K562 (cell line): ENCODE results near the gene PRKAG1. TPM values are rescaled to one million over a fixed set of nuclear protein-coding genes. Genes with fewer than 3 reads are reported as not detected.

Experiments
- ATAC-seq: fragments of 200-7000 bp; cut with Tn5 transposase; 3 replicates; pipeline ENCODE4 v1.9.1; 2020; ENCODE audit warnings: moderate library complexity
- BruUV-seq: library from RNA; stranded (reverse); fragments of 400-500 nt; replicated peaks from 2 replicates; lab custom pipeline; 2021; lab: Mats Ljungman, UMichigan
- CTCF ChIA-PET: fragments of 300-600 bp; formaldehyde crosslinking; extraction: SDS; loops from one replicate; lab custom pipeline; 2021; ENCODE audit warnings: low intra/inter-chr PET ratio; lab: Yijun Ruan, JAX
- POLR2A ChIA-PET: fragments of 300-600, 350-650 bp; sonication (Branson Sonifier 250); formaldehyde crosslinking; extraction: SDS; loops from one replicate; lab custom pipeline; 2021; ENCODE audit warnings: antibody characterized with exemption, inconsistent platforms; lab: Yijun Ruan, JAX
- DNase-seq, 4 experiments: peaks; one replicate each; pipeline versions ENCODE4 v3.0.0 to v3.0.0-alpha.2; 2011 to 2018; ENCODE audit warnings: low spot score in 3 of 4, mixed read lengths in 3 of 4; ENCODE audit errors: extremely low read depth in 1 of 4
- FAIRE-seq: peaks from 2 replicates; lab custom pipeline; 2011; peaks lifted over from hg19 to GRCh38; lab: Jason Lieb, UNC
- H2AFZ ChIP-seq: 2 replicates; pipeline ENCODE4 v1.6.0; 2011; ENCODE audit warnings: low read depth, low read length, control low read depth, inconsistent platforms
- H3K27ac ChIP-seq: fragments of 200-600 bp; 3 replicates; pipeline ENCODE4 v1.8.0; 2011; ENCODE audit warnings: low read depth, mild to moderate bottlenecking, control low read depth, inconsistent platforms, low read length, moderate library complexity, mixed read lengths; ENCODE audit errors: extremely low read depth
- H3K27me3 ChIP-seq, 2 experiments: fragments of 300-600 bp in 1 of 2; 2 replicates in 1 of 2; 3 replicates in 1 of 2; pipeline versions ENCODE4 v1.6.0 to v1.8.0; 2011; ENCODE audit warnings: inconsistent platforms in 2 of 2, low read length in 2 of 2, mild to moderate bottlenecking in 1 of 2, mixed read lengths in 1 of 2, moderate library complexity in 1 of 2; ENCODE audit not compliant: control insufficient read depth in 2 of 2, insufficient read depth in 2 of 2
- H3K36me3 ChIP-seq: fragments of 300-600 bp; 3 replicates; pipeline ENCODE4 v1.8.0; 2011; ENCODE audit warnings: mild to moderate bottlenecking, low read length, inconsistent platforms; ENCODE audit not compliant: control insufficient read depth, insufficient read depth
- H3K4me1 ChIP-seq, 2 experiments: fragments of 200-600 bp in 1 of 2; replicated peaks in 1 of 2; 2 replicates in 1 of 2; 3 replicates in 1 of 2; pipeline versions ENCODE4 v1.5.1 to v1.8.0; 2011; ENCODE audit warnings: inconsistent platforms in 2 of 2, low read length in 2 of 2, mild to moderate bottlenecking in 1 of 2, mixed read lengths in 1 of 2, moderate library complexity in 1 of 2; ENCODE audit not compliant: control insufficient read depth in 2 of 2, insufficient read depth in 2 of 2
- H3K4me2 ChIP-seq: 2 replicates; pipeline ENCODE4 v1.6.1; 2011; ENCODE audit warnings: low read length, control low read depth, inconsistent platforms, mixed read lengths; ENCODE audit not compliant: insufficient read depth
- H3K4me3 ChIP-seq: fragments of 200-600 bp; sonication (generic), shearing (Covaris generic); 2 replicates; pipeline ENCODE4 v1.5.1; 2016; ENCODE audit warnings: control low read depth, inconsistent platforms
- H3K79me2 ChIP-seq: fragments of 200-600 bp; 3 replicates; pipeline ENCODE4 v1.8.0; 2011; ENCODE audit warnings: low read length, inconsistent platforms; ENCODE audit not compliant: control insufficient read depth, insufficient read depth
- H3K9ac ChIP-seq, 2 experiments: 2 replicates each; pipeline versions ENCODE4 v1.6.0 to v1.6.1; 2011; ENCODE audit warnings: low read depth in 2 of 2, low read length in 2 of 2, control low read depth in 1 of 2, inconsistent platforms in 1 of 2, mild to moderate bottlenecking in 1 of 2, mixed read lengths in 1 of 2; ENCODE audit not compliant: insufficient read depth in 1 of 2
- H3K9me1 ChIP-seq: one replicate; pipeline ENCODE4 v1.6.0; 2011; ENCODE audit warnings: inconsistent platforms, mild to moderate bottlenecking, low read length, moderate library complexity; ENCODE audit not compliant: control insufficient read depth, insufficient read depth
- H3K9me3 ChIP-seq: replicated peaks from 2 replicates; pipeline ENCODE4 v1.5.1; 2011; ENCODE audit warnings: low read depth, low read length, inconsistent platforms; ENCODE audit not compliant: control insufficient read depth, insufficient read depth
- H4K20me1 ChIP-seq: replicated peaks from 2 replicates; pipeline ENCODE4 v1.6.1; 2011; ENCODE audit warnings: low read length, inconsistent platforms, mixed read lengths; ENCODE audit not compliant: control insufficient read depth, insufficient read depth
- MAZ ChIP-seq, 2 experiments: fragments of 450-650 bp in 1 of 2; sonication (generic) in 1 of 2; formaldehyde crosslinking; IDR thresholded peaks in 1 of 2; conservative IDR thresholded peaks in 1 of 2; 2 replicates each; pipeline versions ENCODE4 v1.4.0 to v1.5.0; 2020; ENCODE audit warnings: mild to moderate bottlenecking in 1 of 2, missing genetic modification reagents in 1 of 2
- SMARCA4 ChIP-seq: fragments of 450-650 bp; IDR thresholded peaks from 2 replicates; pipeline ENCODE4 v1.6.1; 2016
- SNRNP70 ChIP-seq: fragments of 200-400 bp; formaldehyde crosslinking; optimal IDR thresholded peaks from 2 replicates; pipeline ENCODE3; 2017; ENCODE audit warnings: low read depth, low read length
- ZKSCAN1 ChIP-seq: fragments of 150-350 bp; IDR thresholded peaks from 2 replicates; pipeline ENCODE4 v1.6.1; 2016; ENCODE audit warnings: low read depth, low read length
- WGBS: fragments of 100-300 bp; shearing (Covaris generic); methylation state at CpG from one replicate; pipeline ENCODE4 v1.1.6; 2016; ENCODE audit warnings: low coverage, mixed read lengths; ENCODE audit not compliant: insufficient coverage; ENCODE audit errors: missing lambda C conversion rate; 5-methylcytosine and 5-hydroxymethylcytosine counted together
- in situ Hi-C: fragments of 300-500 bp; cut with MboI; formaldehyde crosslinking; loops from 4 replicates; pipeline ENCODE4 v1.15.0; 2018; ENCODE audit warnings: inconsistent platforms, mixed read lengths
- intact Hi-C: fragments of 100-400 bp; cut with micrococcal nuclease; formaldehyde crosslinking; loops from 2 replicates; pipeline ENCODE4 v1.14.2; 2022
- polyA plus RNA-seq, 8 experiments: library from polyadenylated mRNA; depleted of rRNA in 4 of 8; stranded (reverse) in 5 of 8; unstranded in 3 of 8; fragments of >200 nt; fragmentation: Nextera tagmentation in 2 of 8; fragmentation: Illumina TruSeq in 1 of 8; extraction: Ambion mirVana in 2 of 8; extraction: Trizol in 1 of 8; gene quantifications; 2 replicates each; pipeline versions ENCODE4 v1.2.1 to v1.2.3, GENCODE V29; 2011 to 2014; ENCODE audit warnings: inconsistent platforms in 1 of 8, missing spikeins in 1 of 8
- total RNA-seq, 7 experiments: library from RNA; depleted of rRNA in 6 of 7; stranded (reverse); fragments of >200 nt in 6 of 7; fragmentation: Illumina TruSeq in 2 of 7; extraction: Trizol in 2 of 7; gene quantifications; 2 replicates each; pipeline versions ENCODE4 v1.2.1 to v1.2.3, GENCODE V29; 2011 to 2021; ENCODE audit warnings: low replicate concordance in 1 of 7
- TF ChIP-seq, protein P1 (sequence below), 2 experiments: fragments of 450-650 bp; formaldehyde crosslinking in 1 of 2; IDR thresholded peaks; 2 replicates each; pipeline versions ENCODE4 v1.4.0 to v1.6.1; 2014 to 2020; ENCODE audit warnings: mild to moderate bottlenecking in 2 of 2, borderline replicate concordance in 1 of 2, low read depth in 1 of 2
- TF ChIP-seq, protein P2 (sequence below): fragments of 250-450 bp; sonication (Bioruptor Pico); IDR thresholded peaks from 2 replicates; pipeline ENCODE4 v1.8.0; 2021; ENCODE audit warnings: moderate library complexity, mild to moderate bottlenecking, inconsistent platforms
- TF ChIP-seq, protein P3 (sequence below): fragments of 200-800 bp; sonication (Bioruptor generic); IDR thresholded peaks from 2 replicates; pipeline ENCODE4 v1.6.1; 2017; ENCODE audit warnings: missing genetic modification characterization, missing compliant biosample characterization

PRKAG1 gene
- total and polyA plus RNA-seq, 9 of the 15 experiments (the other 6 are each of a cell fraction or from before 2014, with no cell fraction given): 51.1 to 126 (median 79.1) TPM

- 7% methylated on average over 15 of the region's 19 CpGs for WGBS
- Histone ChIP-seq H3K36me3 (no peaks in the 10 kb centered on the region), H3K27ac (no peak overlapping the region), H3K27me3 (peaks cover 9 to 14% of the 10 kb centered on the region in 2 experiments; a peak in 4 of 5 replicates), H3K9ac (peak overlapping the region in 1 of 2 experiments; percentile 85; a peak in 1 of 4 replicates), H4K20me1 (no peaks in the 10 kb centered on the region; the same call in 1 of the 2 replicates), H3K4me1 (peaks cover 14 to 61% of the 10 kb centered on the region in 2 experiments; a peak in 4 of 5 replicates), H3K9me3 (no peaks in the 10 kb centered on the region), H3K79me2 (no peaks in the 10 kb centered on the region), H3K4me3 (no peak overlapping the region), H2AFZ (peak overlapping the region; percentile 77), H3K9me1 (no peaks in the 10 kb centered on the region), H3K4me2 (no peak overlapping the region; the same call in 1 of the 2 replicates)
- ChIA-PET CTCF (interaction anchor here (1.4 kb wide), 1 partner anchor 22 kb away, joined by 4 read pairs; no protein-coding TSS in a partner anchor), POLR2A (interaction anchor here (0.5 to 1.2 kb wide), 5 partner anchors 14 to 317 kb away, joined by 3 to 4 read pairs (median 3); no protein-coding TSS in a partner anchor)
- in situ Hi-C loops: no loop called here
- no TSS peak for BruUV-seq
- FAIRE-seq (peak; percentile 69), DNase-seq (peak; percentile 69 to 75 (median 72)), ATAC-seq (peak; percentile 83)
- intact Hi-C loops: loop anchor here (10.0 kb wide), 1 partner anchor 371 kb away; the partner anchor contains the start of gene DNAJC22
- TF ChIP-seq, protein P1, sequence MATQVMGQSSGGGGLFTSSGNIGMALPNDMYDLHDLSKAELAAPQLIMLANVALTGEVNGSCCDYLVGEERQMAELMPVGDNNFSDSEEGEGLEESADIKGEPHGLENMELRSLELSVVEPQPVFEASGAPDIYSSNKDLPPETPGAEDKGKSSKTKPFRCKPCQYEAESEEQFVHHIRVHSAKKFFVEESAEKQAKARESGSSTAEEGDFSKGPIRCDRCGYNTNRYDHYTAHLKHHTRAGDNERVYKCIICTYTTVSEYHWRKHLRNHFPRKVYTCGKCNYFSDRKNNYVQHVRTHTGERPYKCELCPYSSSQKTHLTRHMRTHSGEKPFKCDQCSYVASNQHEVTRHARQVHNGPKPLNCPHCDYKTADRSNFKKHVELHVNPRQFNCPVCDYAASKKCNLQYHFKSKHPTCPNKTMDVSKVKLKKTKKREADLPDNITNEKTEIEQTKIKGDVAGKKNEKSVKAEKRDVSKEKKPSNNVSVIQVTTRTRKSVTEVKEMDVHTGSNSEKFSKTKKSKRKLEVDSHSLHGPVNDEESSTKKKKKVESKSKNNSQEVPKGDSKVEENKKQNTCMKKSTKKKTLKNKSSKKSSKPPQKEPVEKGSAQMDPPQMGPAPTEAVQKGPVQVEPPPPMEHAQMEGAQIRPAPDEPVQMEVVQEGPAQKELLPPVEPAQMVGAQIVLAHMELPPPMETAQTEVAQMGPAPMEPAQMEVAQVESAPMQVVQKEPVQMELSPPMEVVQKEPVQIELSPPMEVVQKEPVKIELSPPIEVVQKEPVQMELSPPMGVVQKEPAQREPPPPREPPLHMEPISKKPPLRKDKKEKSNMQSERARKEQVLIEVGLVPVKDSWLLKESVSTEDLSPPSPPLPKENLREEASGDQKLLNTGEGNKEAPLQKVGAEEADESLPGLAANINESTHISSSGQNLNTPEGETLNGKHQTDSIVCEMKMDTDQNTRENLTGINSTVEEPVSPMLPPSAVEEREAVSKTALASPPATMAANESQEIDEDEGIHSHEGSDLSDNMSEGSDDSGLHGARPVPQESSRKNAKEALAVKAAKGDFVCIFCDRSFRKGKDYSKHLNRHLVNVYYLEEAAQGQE (IDR thresholded peaks at IDR 0.05; ENCODE audit: borderline replicate concordance): peak; percentile 43; the same call in 1 of the 2 replicates
- TF ChIP-seq, protein P1 (CRISPR knock-in tag; IDR thresholded peaks at IDR 0.05; ENCODE audit: low read depth): no peak
- peak; percentile 58; the same call in 1 of the 2 replicates for TF ChIP-seq SMARCA4
- TF ChIP-seq SNRNP70: no peak
- TF ChIP-seq, protein P2, sequence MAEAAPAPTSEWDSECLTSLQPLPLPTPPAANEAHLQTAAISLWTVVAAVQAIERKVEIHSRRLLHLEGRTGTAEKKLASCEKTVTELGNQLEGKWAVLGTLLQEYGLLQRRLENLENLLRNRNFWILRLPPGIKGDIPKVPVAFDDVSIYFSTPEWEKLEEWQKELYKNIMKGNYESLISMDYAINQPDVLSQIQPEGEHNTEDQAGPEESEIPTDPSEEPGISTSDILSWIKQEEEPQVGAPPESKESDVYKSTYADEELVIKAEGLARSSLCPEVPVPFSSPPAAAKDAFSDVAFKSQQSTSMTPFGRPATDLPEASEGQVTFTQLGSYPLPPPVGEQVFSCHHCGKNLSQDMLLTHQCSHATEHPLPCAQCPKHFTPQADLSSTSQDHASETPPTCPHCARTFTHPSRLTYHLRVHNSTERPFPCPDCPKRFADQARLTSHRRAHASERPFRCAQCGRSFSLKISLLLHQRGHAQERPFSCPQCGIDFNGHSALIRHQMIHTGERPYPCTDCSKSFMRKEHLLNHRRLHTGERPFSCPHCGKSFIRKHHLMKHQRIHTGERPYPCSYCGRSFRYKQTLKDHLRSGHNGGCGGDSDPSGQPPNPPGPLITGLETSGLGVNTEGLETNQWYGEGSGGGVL (CRISPR knock-in tag): no peak
- TF ChIP-seq, protein P3, sequence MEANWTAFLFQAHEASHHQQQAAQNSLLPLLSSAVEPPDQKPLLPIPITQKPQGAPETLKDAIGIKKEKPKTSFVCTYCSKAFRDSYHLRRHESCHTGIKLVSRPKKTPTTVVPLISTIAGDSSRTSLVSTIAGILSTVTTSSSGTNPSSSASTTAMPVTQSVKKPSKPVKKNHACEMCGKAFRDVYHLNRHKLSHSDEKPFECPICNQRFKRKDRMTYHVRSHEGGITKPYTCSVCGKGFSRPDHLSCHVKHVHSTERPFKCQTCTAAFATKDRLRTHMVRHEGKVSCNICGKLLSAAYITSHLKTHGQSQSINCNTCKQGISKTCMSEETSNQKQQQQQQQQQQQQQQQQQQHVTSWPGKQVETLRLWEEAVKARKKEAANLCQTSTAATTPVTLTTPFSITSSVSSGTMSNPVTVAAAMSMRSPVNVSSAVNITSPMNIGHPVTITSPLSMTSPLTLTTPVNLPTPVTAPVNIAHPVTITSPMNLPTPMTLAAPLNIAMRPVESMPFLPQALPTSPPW (CRISPR knock-in tag): 0 out of 2 replicates have a peak, but pooled peaks have one; percentile 29
- no peak for TF ChIP-seq ZKSCAN1
- 0 out of 4 replicates have a peak, but pooled peaks of 1 of the 2 experiments have one; percentile 23 for TF ChIP-seq MAZ (CRISPR knock-in tag; conservative IDR thresholded peaks at IDR 0.05 in 1 of 2, IDR thresholded peaks at IDR 0.05 in 1 of 2)
These were observed 44.5 kb downstream of the PRKAG1 start for GRCh38 chr12:48973941-48974673.
